GM18870 (cell line): ENCODE results near the gene GMPPB.

Experiments
- ATAC-seq: cut with Tn5 transposase; IDR thresholded peaks from one replicate; pipeline ENCODE4 v1.9.1; 2021; ENCODE audit warnings: moderate library complexity; ENCODE audit not compliant: unreplicated experiment

GMPPB gene

DNA sequence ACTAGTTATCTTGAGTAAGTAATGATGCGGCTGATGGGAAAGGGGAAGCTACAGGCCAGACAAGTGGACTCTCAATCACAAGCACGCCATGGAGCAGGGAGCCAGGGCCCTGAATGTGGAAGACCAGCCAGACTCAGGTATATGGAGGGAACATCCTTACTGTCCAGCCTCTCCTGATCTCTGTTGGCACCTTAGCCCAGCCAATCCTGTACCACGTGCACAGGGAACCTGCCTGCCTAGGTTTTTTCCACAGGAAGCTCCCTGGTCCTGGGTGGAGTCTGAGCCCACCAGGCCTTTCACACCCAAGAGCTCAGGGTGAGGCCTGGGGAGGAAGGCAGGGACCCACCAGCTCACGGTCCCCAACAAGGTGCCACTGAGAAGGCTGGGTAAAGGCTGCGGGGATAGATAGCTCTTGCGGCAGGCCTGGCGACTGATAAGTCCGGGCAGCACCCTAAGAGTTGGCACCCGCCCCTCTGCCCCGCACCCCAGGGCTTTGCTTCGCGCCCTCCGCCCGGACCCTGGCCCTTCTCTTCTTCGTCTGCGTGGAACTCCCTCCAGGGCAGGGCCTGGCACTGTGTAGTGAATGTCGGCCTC is 50.5 kb downstream of the GMPPB start:
- ATAC-seq = no peak

DNA sequence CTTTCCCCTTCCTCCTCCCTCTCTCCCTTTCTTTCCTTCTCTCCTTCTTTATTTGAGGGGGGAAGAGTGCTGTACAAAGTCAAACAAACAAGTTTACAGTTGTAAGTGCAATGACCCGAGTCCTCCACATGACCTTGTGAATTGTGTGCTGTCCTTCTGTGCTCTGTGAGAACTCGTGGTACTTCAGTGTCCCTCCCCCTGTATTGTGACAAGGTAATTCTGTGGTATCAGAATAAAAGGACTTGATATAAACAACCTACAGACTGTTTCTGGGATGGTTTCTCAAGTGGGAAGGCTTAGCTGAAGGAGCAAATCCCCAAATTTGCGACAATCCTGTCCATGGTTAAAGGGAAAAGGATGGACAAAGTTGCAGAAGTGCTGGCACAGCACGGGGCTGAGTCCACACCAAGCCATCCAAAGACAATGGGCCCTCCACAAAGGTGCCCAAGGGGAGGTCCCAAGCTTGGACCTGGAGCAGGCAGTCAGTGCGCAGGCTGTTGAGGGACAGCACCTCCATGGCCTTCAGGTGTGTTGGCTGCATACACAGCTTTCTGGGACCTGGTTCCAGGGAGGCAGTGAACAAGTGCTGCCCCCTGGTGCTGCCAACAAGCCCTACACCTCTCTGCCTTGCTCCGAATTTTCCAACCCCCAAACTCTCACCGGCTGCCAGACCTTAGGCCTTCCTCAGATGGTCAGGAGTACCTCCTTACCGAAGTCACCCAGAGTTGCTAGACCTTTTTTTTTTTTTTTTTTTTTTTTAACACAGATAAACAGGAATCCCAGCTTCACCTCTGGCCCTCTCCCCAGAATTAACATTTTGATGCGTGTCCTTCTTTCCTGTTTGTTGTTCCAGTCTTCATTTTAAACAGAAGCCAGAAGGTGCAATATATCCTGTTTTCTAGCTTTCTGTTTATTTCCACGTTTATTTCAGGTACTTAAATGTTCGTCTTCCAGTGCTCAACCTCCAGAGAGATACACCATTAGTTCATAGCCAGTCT is 52.2 kb downstream of the GMPPB start:
- no peak for ATAC-seq

DNA sequence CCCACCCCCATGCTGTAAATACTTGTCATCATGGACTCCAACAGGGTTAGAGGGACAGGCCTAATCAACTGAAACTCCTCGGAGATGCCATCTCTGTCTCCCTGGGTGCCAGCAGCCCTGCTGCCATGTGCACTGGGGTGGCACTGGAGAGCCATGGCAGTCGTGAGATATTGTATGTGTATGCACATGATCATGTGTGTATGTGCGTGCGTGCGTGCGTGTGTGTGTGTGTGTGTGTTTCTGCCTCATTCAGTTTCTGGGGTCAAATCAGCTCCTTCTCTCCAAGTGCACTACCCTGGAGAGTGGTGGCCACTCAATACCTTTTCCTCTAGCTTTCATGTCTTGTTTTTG is 52.8 kb downstream of the GMPPB start:
- no peak for ATAC-seq
